NCI-H748 (cell line): ENCODE results near the gene NMU.
A peak's percentile ranks its signal among the peaks of the same experiment; 100 is the strongest.
"Not testable (repeated sequence)": the region's sequence is repeated elsewhere in the genome, so short reads cannot be mapped to it uniquely, and the experiment has no call there.

Experiments used
- DNase-seq: peaks from one replicate; lab custom pipeline; 2025; ENCODE audit not compliant: unreplicated experiment; lab: John Stamatoyannopoulos, UW

Gene NMU

GRCh38 chr4:55625835-55626234 lies 10.3 kb downstream of the NMU start:
- no peak for DNase-seq

- DNase-seq = not testable (repeated sequence)
These were observed 12.0 kb downstream of the NMU start for GRCh38 chr4:55624063-55624462.

- DNase-seq = peak; percentile 28
These were observed 17.5 kb downstream of the NMU start for GRCh38 chr4:55618546-55619143.

GRCh38 chr4:55617587-55618197 lies 18.4 kb downstream of the NMU start:
- DNase-seq = no peak

GRCh38 chr4:55615008-55615407 lies 21.1 kb downstream of the NMU start:
- no peak for DNase-seq

DNA sequence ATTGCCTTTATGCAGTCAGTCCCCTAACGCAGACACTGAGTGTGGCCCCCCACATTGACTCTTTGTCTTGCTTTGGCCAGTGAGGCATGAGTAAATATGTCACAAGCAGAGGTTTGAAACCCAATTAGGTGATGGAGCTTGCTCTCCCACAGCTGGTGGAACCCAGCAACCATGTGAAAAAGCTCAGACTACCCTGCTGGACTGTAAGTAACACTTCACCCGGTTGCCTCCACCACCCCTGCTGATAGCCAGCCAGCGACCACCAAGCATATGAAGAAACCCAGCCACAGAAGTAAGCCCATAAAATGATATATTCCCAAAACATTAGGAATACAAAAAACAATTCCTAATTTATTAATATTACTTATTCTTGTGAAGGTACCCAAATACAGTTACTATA lies 22.5 kb downstream of the NMU start:
- no peak for DNase-seq

GRCh38 chr4:55612341-55612740 lies 23.8 kb downstream of the NMU start:
- no peak for DNase-seq

- DNase-seq = no peak
These were observed 24.6 kb downstream of the NMU start for GRCh38 chr4:55611358-55612059.

DNA sequence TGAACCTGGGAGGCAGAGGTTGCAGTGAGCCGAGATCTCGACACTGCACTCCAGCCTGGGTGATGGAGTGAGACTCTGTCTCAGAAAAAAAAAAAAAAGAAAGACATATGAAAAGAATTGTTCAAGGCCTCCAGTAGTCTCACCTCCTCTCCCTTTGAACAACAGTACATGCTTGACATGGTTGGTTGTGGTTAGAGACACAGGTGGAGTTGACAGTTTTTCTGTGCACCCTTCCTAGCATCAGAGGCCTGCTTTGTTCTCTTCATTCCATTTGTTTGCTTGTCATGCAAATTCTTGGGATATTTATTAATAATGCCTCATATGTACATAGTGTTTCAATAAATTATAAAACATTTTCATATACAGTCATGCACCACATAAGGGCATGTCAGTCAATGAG lies 25.7 kb downstream of the NMU start:
- no peak for DNase-seq

DNA sequence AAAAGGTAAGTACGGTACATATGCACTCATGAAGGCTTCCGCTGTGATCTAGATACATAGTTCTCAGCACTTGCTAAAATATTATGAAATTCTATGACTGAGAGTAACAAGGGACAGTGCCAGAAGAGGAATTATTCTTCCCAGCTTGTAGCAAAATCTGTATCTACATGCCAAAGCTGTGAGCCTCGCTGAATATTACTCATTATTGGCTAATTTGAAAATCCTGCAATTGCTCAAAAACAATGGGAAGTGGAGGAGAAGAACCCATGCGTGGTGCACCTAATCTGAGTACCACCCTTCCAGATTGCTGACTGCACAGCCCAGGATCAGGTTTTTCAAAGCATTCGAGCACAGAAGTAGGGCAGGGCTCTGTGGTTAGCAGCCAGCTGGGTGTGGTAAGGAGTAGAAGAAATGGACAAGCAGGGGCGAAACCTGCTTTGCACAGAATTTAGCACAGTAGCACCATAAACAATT lies 26.7 kb downstream of the NMU start:
- no peak for DNase-seq

- DNase-seq = no peak
These were observed 27.5 kb downstream of the NMU start for GRCh38 chr4:55608591-55608990.

DNA sequence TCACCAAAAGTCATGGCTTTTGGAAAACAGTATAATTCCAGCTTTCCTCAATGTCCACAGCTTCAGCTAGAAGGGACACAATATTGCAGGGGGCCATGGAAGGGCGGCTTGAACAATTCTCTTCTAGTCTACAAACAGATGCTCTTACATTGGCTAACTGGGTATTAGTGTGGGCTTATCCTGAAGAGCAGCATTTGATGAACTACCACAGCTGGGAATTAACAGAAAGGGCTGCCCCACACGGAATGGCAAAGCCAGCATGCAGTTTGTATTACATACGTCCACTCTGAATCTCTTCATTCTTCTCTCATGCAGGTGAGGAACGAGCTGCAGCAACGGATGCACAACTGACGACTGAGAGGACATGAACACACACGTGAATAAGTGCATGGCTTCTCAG lies 31.1 kb downstream of the NMU start:
- DNase-seq = no peak

GRCh38 chr4:55600640-55601039 lies 35.5 kb downstream of the NMU start:
- no peak for DNase-seq

GRCh38 chr4:55598641-55599040 lies 37.5 kb downstream of the NMU start:
- no peak for DNase-seq

GRCh38 chr4:55592014-55592413 lies 44.1 kb downstream of the NMU start, which contains the start of gene PDCL2:
PDCL2 (minus strand) TSS chr4:55592245; CDS start chr4:55592109, 136 bp downstream.
- DNase-seq = no peak

GRCh38 chr4:55588160-55588559 lies 47.9 kb downstream of the NMU start:
- no peak for DNase-seq

GRCh38 chr4:55582773-55583172 lies 53.3 kb downstream of the NMU start:
- DNase-seq = not testable (repeated sequence)

DNA sequence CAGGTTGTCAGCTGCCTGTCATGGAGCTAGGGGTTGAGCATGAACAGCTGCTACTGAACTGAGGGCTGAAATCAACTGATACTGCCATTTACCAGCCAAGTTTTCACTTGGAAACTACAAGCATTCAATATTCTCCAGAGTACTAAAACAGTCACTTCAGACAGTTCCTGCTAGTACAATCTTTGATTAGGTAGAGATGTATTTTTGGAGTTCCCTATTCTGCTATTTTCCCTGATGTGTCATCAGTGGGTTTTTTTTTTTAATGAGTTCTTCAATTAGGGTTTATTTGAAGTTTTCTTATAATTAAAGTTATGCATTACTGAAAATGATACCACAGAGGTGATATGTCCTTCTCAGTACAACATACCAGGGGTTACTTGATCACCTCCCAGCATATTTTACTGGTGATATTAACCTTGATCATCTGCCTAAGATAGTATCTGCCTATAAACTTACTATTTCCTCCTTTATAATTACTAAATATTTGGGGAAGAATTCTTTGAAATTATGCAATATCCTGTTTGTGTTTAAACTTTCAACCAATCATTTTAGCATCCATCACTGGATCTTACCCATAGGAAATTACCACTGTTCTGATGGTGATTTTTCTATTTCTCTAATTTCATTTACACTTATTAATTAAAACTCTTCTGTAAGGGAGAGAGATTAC lies 57.6 kb downstream of the NMU start:
- no peak for DNase-seq

DNA sequence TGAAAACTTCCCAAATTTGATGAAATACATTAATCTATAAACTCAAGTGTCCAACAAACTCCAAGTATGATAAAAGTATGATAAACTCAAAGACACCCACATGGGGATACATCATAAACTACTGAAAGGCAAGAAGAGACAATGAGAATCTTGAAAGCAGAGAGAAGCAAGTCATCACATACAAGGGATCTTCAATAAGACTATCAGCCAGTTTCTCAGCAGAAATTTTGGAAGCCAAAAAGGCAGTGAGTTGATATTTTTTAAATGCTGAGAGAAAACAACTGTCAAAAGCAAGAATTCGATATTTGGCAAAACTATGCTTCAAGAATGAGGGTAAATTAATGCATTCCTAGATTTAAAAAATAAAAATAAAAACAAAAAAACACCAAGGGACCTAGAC lies 60.6 kb downstream of the NMU start:
- no peak for DNase-seq

- no peak for DNase-seq
These were observed 61.8 kb downstream of the NMU start for GRCh38 chr4:55574252-55574651.

- DNase-seq = no peak
These were observed 64.3 kb downstream of the NMU start for GRCh38 chr4:55571806-55572205.
